C4-2B (cell line): Measurements from ENCODE around the gene MRPL24.
"Not testable (repeated sequence)": the region's sequence is repeated elsewhere in the genome, so short reads cannot be mapped to it uniquely, and the experiment has no call there.

ENCODE experiments used
- CTCF ChIP-seq: fragments of 450-650 bp; conservative IDR thresholded peaks from 2 replicates; pipeline ENCODE4 v1.5.1; 2017; ENCODE audit warnings: mild to moderate bottlenecking
- ZFX ChIP-seq: fragments of 450-650 bp; IDR thresholded peaks from 2 replicates; pipeline ENCODE4 v1.6.1; 2017

GRCh38 chr1:156757572-156758253 lies 16.8 kb upstream of the MRPL24 start:
- TF ChIP-seq CTCF, ZFX: not testable (repeated sequence)
